Esophagus muscularis mucosa (tissue), 4 donors: ENCODE data around the gene LRMDA. TPM values are rescaled to one million over a fixed set of nuclear protein-coding genes. Genes with fewer than 3 reads are reported as not detected.
A peak's percentile ranks its signal among the peaks of the same experiment; 100 is the strongest.

ENCODE experiments used
- DNase-seq: peaks from one replicate; pipeline ENCODE4 v3.0.0-alpha.2; 2017; ENCODE audit errors: extremely low spot score
- H3K27ac ChIP-seq, 4 donors: fragments of 200-600 bp; sonication (generic); replicated peaks in 1 of 4; 1 replicate in 3 of 4; 2 replicates in 1 of 4; pipeline ENCODE4 v1.5.1; 2016 to 2019; ENCODE audit warnings: mild to moderate bottlenecking in 1 of 4
- H3K27me3 ChIP-seq, 4 donors: fragments of 200-600 bp; sonication (generic); one replicate each; pipeline versions ENCODE4 v1.5.1 to v1.6.0; 2016 to 2019
- H3K36me3 ChIP-seq, 4 donors: fragments of 200-600 bp; sonication (generic); one replicate each; pipeline ENCODE4 v1.5.1; 2016 to 2019
- H3K4me1 ChIP-seq, 4 donors: fragments of 200-600 bp; sonication (generic); one replicate each; pipeline ENCODE4 v1.5.1; 2016 to 2019
- H3K4me3 ChIP-seq, 4 donors: fragments of 200-600 bp; sonication (generic); 1 replicate in 2 of 4; 2 replicates in 2 of 4; pipeline ENCODE4 v1.5.1; 2016 to 2019; ENCODE audit warnings: mild to moderate bottlenecking in 4 of 4, moderate library complexity in 1 of 4
- H3K9me3 ChIP-seq, 4 donors: fragments of 200-600 bp; sonication (generic); 1 replicate in 3 of 4; 2 replicates in 1 of 4; pipeline ENCODE4 v1.5.1; 2016 to 2019
- CTCF ChIP-seq, 3 experiments: fragments of 200-600 bp in 2 of 3; fragments of 450-650 bp in 1 of 3; sonication (generic) in 2 of 3; IDR thresholded peaks; one replicate each; pipeline ENCODE4 v1.5.1; 2017 to 2019; ENCODE audit warnings: antibody characterized with exemption in 3 of 3, mild to moderate bottlenecking in 2 of 3, moderate library complexity in 1 of 3
- EP300 ChIP-seq: sonication (generic); formaldehyde crosslinking; IDR thresholded peaks from one replicate; pipeline ENCODE4 v1.6.1; 2017; ENCODE audit warnings: antibody characterized with exemption
- POLR2A ChIP-seq: fragments of 450-650 bp; IDR thresholded peaks from one replicate; pipeline ENCODE4 v1.6.1; 2017; ENCODE audit warnings: antibody characterized with exemption, moderate library complexity, mild to moderate bottlenecking, low read depth
- POLR2AphosphoS5 ChIP-seq, 2 donors: sonication (generic); formaldehyde crosslinking; IDR thresholded peaks; one replicate each; pipeline ENCODE4 v1.6.1; 2017; ENCODE audit warnings: antibody characterized with exemption in 2 of 2
- WGBS: methylation state at CpG from one replicate; pipeline ENCODE4 v1.1.5; 2018; 5-methylcytosine and 5-hydroxymethylcytosine counted together
- intact Hi-C: fragments of 100-400 bp; cut with DNase I; formaldehyde crosslinking; loops from one replicate; pipeline ENCODE4 v1.15.1; 2023
- total RNA-seq, 4 donors: library from RNA; depleted of rRNA; stranded (reverse); fragments of >200 nt; gene quantifications; one replicate each; pipeline versions ENCODE4 v1.1.0 to v1.2.1, GENCODE V29; 2016

The LRMDA gene
- total RNA-seq, 4 donors from 2014 or later: 14.3 to 34.9 (median 26.5) TPM

DNA sequence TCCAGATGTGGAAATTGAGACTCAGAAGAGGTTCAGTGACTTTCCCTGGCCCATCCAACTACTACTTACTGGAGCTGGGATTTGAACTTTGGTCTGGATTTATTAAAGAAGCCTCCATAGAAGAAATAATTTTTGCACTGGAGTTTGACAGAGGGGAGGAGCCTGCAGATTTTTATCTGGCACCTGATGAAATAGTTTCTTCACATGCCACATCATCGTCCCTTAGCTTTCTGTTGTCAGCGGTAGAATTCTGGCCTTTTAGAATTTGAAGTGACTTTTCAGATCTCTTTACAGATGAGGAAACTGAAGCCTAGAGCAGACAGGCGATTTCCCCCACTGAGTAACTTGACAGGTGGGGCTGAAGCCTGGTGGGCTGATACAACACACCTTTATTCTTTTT, 233.5 kb downstream of the LRMDA start:
- TF ChIP-seq POLR2AphosphoS5 (IDR thresholded peaks at IDR 0.05): no peak
- no peak for TF ChIP-seq CTCF (IDR thresholded peaks at IDR 0.05)
- TF ChIP-seq POLR2A: no peak
- no peak for TF ChIP-seq EP300
- intact Hi-C loops: loop anchor here (5.0 to 10.0 kb wide), 4 partner anchors 53 to 268 kb away; no protein-coding TSS in a partner anchor
- peaks cover 27 to 56% (median 50%) of the 10 kb centered on the region in 4 donors for H3K4me1 ChIP-seq
- H3K9me3 ChIP-seq: no peaks in the 10 kb centered on the region
- H3K27me3 ChIP-seq: no peaks in the 10 kb centered on the region
- H3K36me3 ChIP-seq: no peaks in the 10 kb centered on the region
- peak overlapping the region; percentile 77 to 86 (median 84) for H3K27ac ChIP-seq
- no peak for DNase-seq
- no peak overlapping the region for H3K4me3 ChIP-seq
- WGBS: 87% methylated on average over 3 of the region's 3 CpGs

DNA sequence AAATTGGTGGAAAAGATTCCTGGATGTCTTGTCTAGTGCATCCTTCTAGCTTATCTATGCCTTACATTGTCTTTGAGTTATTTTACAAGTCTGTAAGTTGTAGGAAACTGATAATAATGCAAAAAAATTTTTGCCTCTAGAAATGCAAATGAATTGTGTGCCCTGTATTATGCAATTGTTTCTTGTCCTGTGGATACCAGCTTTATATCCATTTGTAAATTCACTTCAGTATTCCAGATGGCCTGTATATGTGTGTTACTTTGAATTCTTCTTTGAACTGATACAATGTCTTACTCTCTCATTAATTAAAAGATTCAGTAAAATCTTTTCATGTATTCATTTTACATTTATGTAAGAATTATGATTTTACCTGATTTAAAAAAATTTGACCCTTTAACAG, 234.3 kb downstream of the LRMDA start:
- peaks cover 24 to 49% (median 44%) of the 10 kb centered on the region in 4 donors for H3K4me1 ChIP-seq
- H3K9me3 ChIP-seq: no peaks in the 10 kb centered on the region
- H3K36me3 ChIP-seq: no peaks in the 10 kb centered on the region
- no peak for TF ChIP-seq CTCF (IDR thresholded peaks at IDR 0.05)
- TF ChIP-seq POLR2A: no peak
- no peak for TF ChIP-seq EP300
- no peak for TF ChIP-seq POLR2AphosphoS5 (IDR thresholded peaks at IDR 0.05)
- intact Hi-C loops: loop anchor here (10.0 kb wide), 1 partner anchor 109 kb away; no protein-coding TSS in a partner anchor
- DNase-seq: no peak
- H3K27me3 ChIP-seq: no peaks in the 10 kb centered on the region
- H3K27ac ChIP-seq: no peak overlapping the region
- H3K4me3 ChIP-seq: no peak overlapping the region

DNA sequence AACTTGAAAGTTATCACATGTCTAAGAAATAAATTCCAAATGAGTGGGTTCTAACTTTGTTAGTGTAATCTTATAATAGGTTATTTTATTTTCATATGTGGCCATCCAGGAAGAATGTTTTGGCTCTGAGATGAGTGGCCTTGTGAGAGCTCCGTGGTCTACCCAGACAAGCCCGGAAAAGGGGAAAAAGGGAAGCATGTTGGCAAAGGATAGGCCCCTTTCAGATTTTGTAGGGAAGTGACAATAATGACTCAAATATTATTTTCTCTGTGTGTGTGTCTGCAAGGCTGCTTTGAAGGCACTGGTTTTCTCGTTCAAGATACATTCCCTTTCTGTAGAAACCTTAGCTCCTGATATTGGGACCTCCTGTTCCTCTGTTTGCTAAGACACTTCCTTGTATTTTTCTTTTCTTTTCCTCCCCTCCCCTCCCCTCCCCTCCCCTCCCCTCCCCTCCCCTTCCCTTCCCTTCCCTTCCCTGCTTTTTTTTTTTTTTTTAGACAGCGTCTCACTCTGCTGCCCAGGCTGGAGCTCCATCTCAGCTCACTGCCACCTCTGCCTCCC, 240.8 kb downstream of the LRMDA start:
- H3K4me3 ChIP-seq: no peak overlapping the region
- TF ChIP-seq POLR2A: no peak
- TF ChIP-seq POLR2AphosphoS5 (IDR thresholded peaks at IDR 0.05): no peak
- no peak for TF ChIP-seq EP300
- TF ChIP-seq CTCF (IDR thresholded peaks at IDR 0.05): no peak
- no peak for DNase-seq
- H3K27me3 ChIP-seq: no peaks in the 10 kb centered on the region
- 71% methylated on average over 4 of the region's 4 CpGs for WGBS
- H3K4me1 ChIP-seq: peaks cover 0 to 15% (median 14%) of the 10 kb centered on the region in 4 donors
- intact Hi-C loops: no loop called here
- no peaks in the 10 kb centered on the region for H3K9me3 ChIP-seq
- no peak overlapping the region for H3K27ac ChIP-seq
- H3K36me3 ChIP-seq: no peaks in the 10 kb centered on the region

DNA sequence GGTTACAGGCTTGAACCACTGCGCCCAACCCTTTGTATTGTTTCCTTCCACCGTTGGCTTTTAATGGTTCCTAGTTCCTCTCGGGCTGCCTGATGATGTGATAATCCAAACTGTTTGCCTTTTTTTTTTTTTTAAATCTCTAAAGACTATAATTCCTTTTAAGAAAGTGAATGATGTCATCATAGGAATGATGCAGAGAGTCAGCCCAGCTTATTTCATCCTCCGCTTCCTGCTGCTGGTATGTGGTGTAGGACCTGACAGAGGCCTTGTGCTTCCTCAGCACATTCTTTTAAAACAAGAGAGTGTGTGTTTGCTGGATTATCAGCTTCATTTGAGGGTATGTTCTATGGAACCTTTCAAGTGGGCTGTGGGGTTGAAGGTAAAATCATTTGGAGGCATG, 241.4 kb downstream of the LRMDA start:
- no peaks in the 10 kb centered on the region for H3K36me3 ChIP-seq
- WGBS: 77% methylated on average over 4 of the region's 4 CpGs
- DNase-seq: no peak
- H3K27me3 ChIP-seq: no peaks in the 10 kb centered on the region
- H3K4me1 ChIP-seq: peaks cover 0 to 15% (median 14%) of the 10 kb centered on the region in 4 donors
- intact Hi-C loops: no loop called here
- TF ChIP-seq POLR2A: no peak
- TF ChIP-seq POLR2AphosphoS5 (IDR thresholded peaks at IDR 0.05): no peak
- TF ChIP-seq EP300: no peak
- no peak for TF ChIP-seq CTCF (IDR thresholded peaks at IDR 0.05)
- no peak overlapping the region for H3K27ac ChIP-seq
- no peak overlapping the region for H3K4me3 ChIP-seq
- H3K9me3 ChIP-seq: no peaks in the 10 kb centered on the region

DNA sequence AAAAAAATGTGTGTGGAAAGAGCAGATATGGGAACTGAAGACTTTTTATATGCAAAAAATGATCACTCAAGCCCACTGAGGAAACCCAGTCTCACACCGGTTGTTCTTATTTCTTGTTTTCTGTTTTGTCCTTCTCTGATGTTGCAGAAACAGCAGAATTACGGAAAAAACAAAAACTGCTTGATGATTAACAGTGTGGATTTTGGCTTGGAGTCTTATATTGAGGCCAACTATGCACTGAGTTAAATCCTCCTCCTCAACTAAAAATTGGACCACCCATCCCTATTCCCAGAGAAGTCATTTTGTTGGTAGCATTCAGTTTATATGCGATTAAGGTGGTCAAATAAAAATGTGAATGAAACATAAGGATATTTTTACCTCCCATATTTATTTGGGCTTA, 246.1 kb downstream of the LRMDA start:
- TF ChIP-seq CTCF (IDR thresholded peaks at IDR 0.05) (no peak), EP300 (no peak), POLR2AphosphoS5 (IDR thresholded peaks at IDR 0.05) (no peak), POLR2A (no peak)
- DNase-seq: no peak
- Histone ChIP-seq H3K36me3 (no peaks in the 10 kb centered on the region), H3K27ac (no peak overlapping the region), H3K4me1 (peaks cover under 1 to 23% (median 16%) of the 10 kb centered on the region in 4 donors), H3K9me3 (no peaks in the 10 kb centered on the region), H3K27me3 (no peaks in the 10 kb centered on the region), H3K4me3 (no peak overlapping the region)
- intact Hi-C loops: no loop called here
- WGBS: 83% methylated on average over 3 of the region's 3 CpGs
